IMR-90 (cell line): ENCODE results near the gene ZNF688. TPM values are rescaled to one million over a fixed set of nuclear protein-coding genes. Genes with fewer than 3 reads are reported as not detected.
"Not testable (repeated sequence)": the region's sequence is repeated elsewhere in the genome, so short reads cannot be mapped to it uniquely, and the experiment has no call there.

Experiments used
- ATAC-seq: fragments of 200-7000 bp; cut with Tn5 transposase; 2 replicates; pipeline ENCODE4 v1.9.1; 2020; ENCODE audit warnings: low read depth, mild to moderate bottlenecking, moderate library complexity
- BruUV-seq: library from RNA; stranded (reverse); fragments of 400-500 nt; replicated peaks from 2 replicates; lab custom pipeline; 2021; lab: Mats Ljungman, UMichigan
- CTCF ChIA-PET: fragments of 300-600 bp; formaldehyde crosslinking; extraction: SDS; loops from one replicate; lab custom pipeline; 2021; ENCODE audit warnings: antibody characterized with exemption; lab: Yijun Ruan, JAX
- POLR2A ChIA-PET: fragments of 300-600 bp; sonication (Branson Sonifier 250); formaldehyde crosslinking; loops from one replicate; lab custom pipeline; 2022; ENCODE audit warnings: antibody characterized with exemption; ENCODE audit not compliant: unreplicated experiment; lab: Charles Lee
- DNase-seq: peaks from one replicate; pipeline ENCODE4 v3.0.0; 2013
- H2AFZ ChIP-seq: replicated peaks from 2 replicates; pipeline ENCODE3; 2013; ENCODE audit warnings: low read length, mild to moderate bottlenecking; ENCODE audit not compliant: poor library complexity
- H2AK5ac ChIP-seq: 2 replicates; pipeline ENCODE4 v1.6.1; 2013; ENCODE audit warnings: low read depth, low read length, inconsistent platforms
- H2AK9ac ChIP-seq: replicated peaks from 2 replicates; pipeline ENCODE3; 2013; ENCODE audit warnings: mild to moderate bottlenecking, low read depth, low read length, moderate library complexity; ENCODE audit not compliant: poor library complexity
- H2BK120ac ChIP-seq: 2 replicates; pipeline ENCODE4 v1.6.1; 2013; ENCODE audit warnings: low read depth, low read length, inconsistent platforms
- H2BK15ac ChIP-seq: 3 replicates; pipeline ENCODE4 v1.6.1; 2013; ENCODE audit warnings: low read depth, low read length, inconsistent platforms
- H2BK20ac ChIP-seq: 2 replicates; pipeline ENCODE4 v1.6.1; 2013; ENCODE audit warnings: low read depth, mild to moderate bottlenecking, inconsistent platforms, low read length, moderate library complexity
- H2BK5ac ChIP-seq: 2 replicates; pipeline ENCODE4 v1.6.1; 2013; ENCODE audit warnings: mild to moderate bottlenecking, low read depth, low read length, inconsistent platforms; ENCODE audit not compliant: poor library complexity, severe bottlenecking
- H3K14ac ChIP-seq: replicated peaks from 2 replicates; pipeline ENCODE4 v1.6.1; 2013; ENCODE audit warnings: low read depth, low read length, inconsistent platforms
- H3K18ac ChIP-seq: 2 replicates; pipeline ENCODE4 v1.6.1; 2013; ENCODE audit warnings: low read depth, low read length, control low read depth
- H3K23ac ChIP-seq: 2 replicates; pipeline ENCODE4 v1.6.1; 2013; ENCODE audit warnings: low read depth, low read length, inconsistent platforms
- H3K27ac ChIP-seq: 2 replicates; pipeline ENCODE4 v1.5.1; 2013; ENCODE audit warnings: mild to moderate bottlenecking, control low read depth, low read length; ENCODE audit not compliant: insufficient read depth
- H3K27me3 ChIP-seq: 2 replicates; pipeline ENCODE4 v1.6.1; 2013; ENCODE audit warnings: low read length; ENCODE audit not compliant: control insufficient read depth, insufficient read depth
- H3K36me3 ChIP-seq: 2 replicates; pipeline ENCODE4 v1.6.1; 2013; ENCODE audit warnings: low read length, mixed read lengths; ENCODE audit not compliant: control insufficient read depth, insufficient read depth
- H3K4ac ChIP-seq: 2 replicates; pipeline ENCODE4 v1.6.1; 2013; ENCODE audit warnings: low read depth, low read length, inconsistent platforms
- H3K4me1 ChIP-seq: 2 replicates; pipeline ENCODE4 v1.6.1; 2013; ENCODE audit warnings: low read length, mixed read lengths; ENCODE audit not compliant: control insufficient read depth, insufficient read depth
- H3K4me2 ChIP-seq: 2 replicates; pipeline ENCODE4 v1.6.1; 2013; ENCODE audit warnings: low read depth, mild to moderate bottlenecking, control low read depth, low read length, moderate library complexity
- H3K4me3 ChIP-seq: 2 replicates; pipeline ENCODE4 v1.5.1; 2013; ENCODE audit warnings: low read depth, mild to moderate bottlenecking, control low read depth, low read length, moderate library complexity; ENCODE audit not compliant: insufficient read depth
- H3K56ac ChIP-seq: 2 replicates; pipeline ENCODE4 v1.6.1; 2013; ENCODE audit warnings: low read length, inconsistent platforms; ENCODE audit not compliant: insufficient read depth; ENCODE audit errors: extremely low read depth
- H3K79me1 ChIP-seq, 2 experiments: 2 replicates each; pipeline ENCODE4 v1.6.1; 2013; ENCODE audit warnings: low read length in 2 of 2, inconsistent platforms in 1 of 2, low read depth in 1 of 2
- H3K9ac ChIP-seq: 2 replicates; pipeline ENCODE4 v1.6.1; 2013; ENCODE audit warnings: low read depth, low read length, control low read depth
- H3K9me1 ChIP-seq: 2 replicates; pipeline ENCODE4 v1.6.1; 2013; ENCODE audit warnings: low read length, inconsistent platforms; ENCODE audit not compliant: insufficient read depth
- H3K9me3 ChIP-seq: 2 replicates; pipeline ENCODE4 v1.6.1; 2013; ENCODE audit warnings: low read length; ENCODE audit not compliant: control insufficient read depth, insufficient read depth
- H4K20me1 ChIP-seq: 2 replicates; pipeline ENCODE4 v1.6.1; 2013; ENCODE audit warnings: low read length, inconsistent platforms; ENCODE audit not compliant: insufficient read depth
- H4K5ac ChIP-seq: 2 replicates; pipeline ENCODE4 v1.6.1; 2013; ENCODE audit warnings: mild to moderate bottlenecking, low read depth, low read length, control low read depth
- H4K8ac ChIP-seq, 2 experiments: 2 replicates each; pipeline ENCODE4 v1.6.1; 2013; ENCODE audit warnings: low read depth in 2 of 2, low read length in 2 of 2, control low read depth in 1 of 2, inconsistent platforms in 1 of 2
- H4K91ac ChIP-seq: 2 replicates; pipeline ENCODE4 v1.6.1; 2013; ENCODE audit warnings: low read depth, low read length, inconsistent platforms; ENCODE audit not compliant: insufficient read depth
- WGBS, 2 experiments: methylation state at CpG; one replicate each; pipeline versions ENCODE4 v1.1.5 to v1.1.7; 2013; ENCODE audit warnings: missing lambda C conversion rate in 2 of 2; ENCODE audit not compliant: insufficient read length in 1 of 2; ENCODE audit errors: extremely low coverage in 2 of 2; 5-methylcytosine and 5-hydroxymethylcytosine counted together
- dilution Hi-C: fragments of 300-500 bp; cut with HindIII; formaldehyde crosslinking; loops from one replicate; pipeline ENCODE4 v1.14.3; 2018; ENCODE audit warnings: low sequenced_read_pairs; ENCODE audit not compliant: unreplicated experiment
- in situ Hi-C: fragments of 300-500 bp; cut with MboI; formaldehyde crosslinking; loops from 3 replicates; pipeline ENCODE4 v1.14.3; 2019; ENCODE audit warnings: low sequenced_read_pairs, inconsistent platforms, mixed read lengths
- intact Hi-C: fragments of 100-400 bp; cut with micrococcal nuclease; formaldehyde crosslinking; loops from 2 replicates; pipeline ENCODE4 v1.10.0; 2022
- polyA plus RNA-seq, 3 experiments: library from polyadenylated mRNA; depleted of rRNA; stranded (reverse); fragments of >200 nt; gene quantifications; 2 replicates each; pipeline ENCODE4 v1.2.3, GENCODE V29; 2012; ENCODE audit warnings: low replicate concordance in 1 of 3
- total RNA-seq: library from RNA; depleted of rRNA; stranded (reverse); fragments of >200 nt; gene quantifications from 2 replicates; pipeline ENCODE4 v1.2.3, GENCODE V29; 2012

The ZNF688 gene
- total and polyA plus RNA-seq, 2 of the 4 experiments (the other 2 are of a cell fraction): 1.8 to 3.7 TPM

DNA sequence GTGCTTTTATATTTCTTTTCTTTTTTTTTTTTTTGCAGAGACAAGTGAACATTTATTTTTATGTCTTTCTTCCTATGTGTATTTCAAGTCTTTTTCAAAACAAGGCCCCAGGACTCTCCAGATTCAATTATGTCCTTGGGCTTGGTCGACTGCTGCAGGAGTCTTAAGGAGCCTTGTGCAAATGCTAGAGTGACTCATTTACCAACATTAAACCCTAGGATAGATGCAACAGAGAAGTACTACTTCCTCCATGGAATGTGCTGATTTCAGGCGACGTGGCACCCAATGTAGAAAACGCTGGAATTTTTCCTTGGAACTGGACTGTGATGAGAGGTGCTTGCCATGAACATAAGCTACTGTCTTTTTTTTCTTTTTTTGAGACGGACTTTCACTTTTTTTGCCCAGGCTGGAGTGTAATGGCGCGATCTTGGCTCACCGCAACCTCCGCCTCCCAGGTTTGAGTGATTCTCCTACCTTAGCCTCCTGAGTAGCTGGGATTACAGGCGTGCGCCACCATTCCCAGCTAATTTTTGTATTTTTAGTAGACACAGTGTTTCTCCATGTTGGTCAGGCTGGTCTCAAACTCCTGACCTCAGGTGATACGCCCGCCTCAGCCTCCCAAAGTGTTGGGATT is 35.0 kb downstream of the ZNF688 start:
- H3K14ac ChIP-seq, H4K91ac ChIP-seq, H2BK120ac ChIP-seq, H3K23ac ChIP-seq, H2AFZ ChIP-seq, intact Hi-C loops, POLR2A ChIA-PET, dilution Hi-C loops, H3K4me2 ChIP-seq, H2BK5ac ChIP-seq, H2AK9ac ChIP-seq, H3K4ac ChIP-seq, H3K56ac ChIP-seq, H4K8ac ChIP-seq, H2AK5ac ChIP-seq, H2BK20ac ChIP-seq, H4K5ac ChIP-seq, ATAC-seq, CTCF ChIA-PET, H2BK15ac ChIP-seq, H3K27me3 ChIP-seq, BruUV-seq, H3K4me3 ChIP-seq, H3K36me3 ChIP-seq, H3K9me3 ChIP-seq, H3K9ac ChIP-seq, H3K18ac ChIP-seq, H4K20me1 ChIP-seq, DNase-seq, H3K27ac ChIP-seq: not testable (repeated sequence)
- 97% methylated on average over 5 of the region's 13 CpGs; no CpG with 5 or more reads in 1 of the 2 experiments for WGBS, 2 experiments
- in situ Hi-C loops: loop anchor here (5.0 kb wide), 1 partner anchor 36 kb away; the partner anchor contains the start of gene ZNF688
- peaks cover 10% of the 10 kb centered on the region; the same call in 1 of the 2 replicates for H3K9me1 ChIP-seq
- peaks cover 6 to 31% of the 10 kb centered on the region in 2 experiments for H3K79me1 ChIP-seq
- H3K4me1 ChIP-seq: peaks cover 12% of the 10 kb centered on the region
